Endothelial cell (in vitro differentiated cells): ENCODE measurements around the gene ANKMY1. TPM values are rescaled to one million over a fixed set of nuclear protein-coding genes. Genes with fewer than 3 reads are reported as not detected.
"Not testable (repeated sequence)": the region's sequence is repeated elsewhere in the genome, so short reads cannot be mapped to it uniquely, and the experiment has no call there.

ENCODE experiments used
- DNase-seq: peaks from one replicate; pipeline ENCODE4 v3.0.0; 2021; ENCODE audit warnings: low spot score
- H3K27ac Mint-ChIP-seq: one replicate; pipeline ENCODE4 v1.8.0; 2021; ENCODE audit warnings: mixed read lengths, inconsistent platforms; ENCODE audit not compliant: unreplicated experiment
- H3K27me3 Mint-ChIP-seq: one replicate; pipeline ENCODE4 v1.8.0; 2021; ENCODE audit warnings: mild to moderate bottlenecking, moderate library complexity, mixed read lengths, inconsistent platforms; ENCODE audit not compliant: unreplicated experiment
- H3K36me3 Mint-ChIP-seq: one replicate; pipeline ENCODE4 v1.8.0; 2021; ENCODE audit warnings: mild to moderate bottlenecking, low read depth, mixed read lengths, inconsistent platforms; ENCODE audit not compliant: unreplicated experiment
- H3K4me1 Mint-ChIP-seq: one replicate; pipeline ENCODE4 v1.8.0; 2021; ENCODE audit warnings: mild to moderate bottlenecking, mixed read lengths, inconsistent platforms; ENCODE audit not compliant: unreplicated experiment
- H3K4me3 Mint-ChIP-seq: one replicate; pipeline ENCODE4 v1.8.0; 2021; ENCODE audit warnings: mild to moderate bottlenecking, mixed read lengths, inconsistent platforms; ENCODE audit not compliant: unreplicated experiment
- H3K9me3 Mint-ChIP-seq: one replicate; pipeline ENCODE4 v1.8.0; 2021; ENCODE audit warnings: mixed read lengths, inconsistent platforms; ENCODE audit not compliant: unreplicated experiment
- total RNA-seq: library from RNA; stranded (reverse); fragmentation: NEBNext Ultra II Directional; extraction: Animal tissue kit (Norgen Biotek cat#: 25700); gene quantifications from one replicate; pipeline ENCODE4 v1.2.1, GENCODE V29; 2021; ENCODE audit not compliant: unreplicated experiment
- TF ChIP-seq, protein P1 (sequence below): fragments of 200-600 bp; sonication (generic); IDR thresholded peaks from one replicate; pipeline ENCODE4 v1.5.0; 2021; ENCODE audit warnings: antibody characterized with exemption; ENCODE audit not compliant: unreplicated experiment

ANKMY1 gene
- total RNA-seq, 1 donor from 2014 or later, result 5.6 TPM

DNA sequence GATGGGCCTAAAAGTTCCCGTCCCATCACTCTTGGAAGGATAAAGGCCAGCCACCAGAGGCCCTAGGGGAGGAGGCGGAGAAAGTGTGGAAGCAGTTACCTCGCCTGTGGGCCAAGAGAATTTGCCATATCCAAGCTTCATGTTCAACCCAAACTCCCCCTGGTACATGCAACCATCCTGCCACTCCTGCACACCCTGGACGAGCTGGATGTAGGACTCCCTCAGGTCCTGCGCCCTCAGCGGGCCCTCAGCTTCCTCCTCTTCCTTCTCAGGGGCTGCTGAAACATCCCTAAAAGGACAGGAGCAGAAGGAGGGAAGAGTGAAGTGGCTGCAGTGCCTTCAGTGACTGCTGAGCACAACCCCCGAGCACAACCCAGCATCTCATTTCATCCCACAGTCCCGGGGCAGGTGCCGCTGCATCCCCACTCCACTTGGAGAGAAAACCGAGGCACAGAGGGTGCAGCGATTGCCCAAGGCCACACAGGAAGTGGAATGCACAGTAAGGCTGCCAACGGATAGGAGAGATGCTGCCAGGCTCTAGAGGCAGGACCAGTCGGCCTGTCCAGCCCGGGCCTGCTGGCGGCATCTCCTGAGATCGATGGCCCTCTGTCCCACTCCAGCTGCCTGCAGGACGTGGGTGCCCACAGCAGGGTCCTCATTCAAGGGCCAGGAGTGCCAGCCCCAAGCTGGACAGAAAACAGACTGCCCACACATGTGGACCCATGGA lies 2.9 kb downstream of the ANKMY1 start:
- TF ChIP-seq, protein P1, sequence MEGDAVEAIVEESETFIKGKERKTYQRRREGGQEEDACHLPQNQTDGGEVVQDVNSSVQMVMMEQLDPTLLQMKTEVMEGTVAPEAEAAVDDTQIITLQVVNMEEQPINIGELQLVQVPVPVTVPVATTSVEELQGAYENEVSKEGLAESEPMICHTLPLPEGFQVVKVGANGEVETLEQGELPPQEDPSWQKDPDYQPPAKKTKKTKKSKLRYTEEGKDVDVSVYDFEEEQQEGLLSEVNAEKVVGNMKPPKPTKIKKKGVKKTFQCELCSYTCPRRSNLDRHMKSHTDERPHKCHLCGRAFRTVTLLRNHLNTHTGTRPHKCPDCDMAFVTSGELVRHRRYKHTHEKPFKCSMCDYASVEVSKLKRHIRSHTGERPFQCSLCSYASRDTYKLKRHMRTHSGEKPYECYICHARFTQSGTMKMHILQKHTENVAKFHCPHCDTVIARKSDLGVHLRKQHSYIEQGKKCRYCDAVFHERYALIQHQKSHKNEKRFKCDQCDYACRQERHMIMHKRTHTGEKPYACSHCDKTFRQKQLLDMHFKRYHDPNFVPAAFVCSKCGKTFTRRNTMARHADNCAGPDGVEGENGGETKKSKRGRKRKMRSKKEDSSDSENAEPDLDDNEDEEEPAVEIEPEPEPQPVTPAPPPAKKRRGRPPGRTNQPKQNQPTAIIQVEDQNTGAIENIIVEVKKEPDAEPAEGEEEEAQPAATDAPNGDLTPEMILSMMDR, result no peak
- H3K27ac Mint-ChIP-seq, result no peak overlapping the region
- DNase-seq, result no peak
- H3K9me3 Mint-ChIP-seq, result peaks cover 3% of the 10 kb centered on the region
- peaks cover 11% of the 10 kb centered on the region for H3K4me1 Mint-ChIP-seq
- H3K27me3 Mint-ChIP-seq, result peaks cover 21% of the 10 kb centered on the region
- H3K36me3 Mint-ChIP-seq, result peaks cover 9% of the 10 kb centered on the region
- H3K4me3 Mint-ChIP-seq, result no peak overlapping the region

DNA sequence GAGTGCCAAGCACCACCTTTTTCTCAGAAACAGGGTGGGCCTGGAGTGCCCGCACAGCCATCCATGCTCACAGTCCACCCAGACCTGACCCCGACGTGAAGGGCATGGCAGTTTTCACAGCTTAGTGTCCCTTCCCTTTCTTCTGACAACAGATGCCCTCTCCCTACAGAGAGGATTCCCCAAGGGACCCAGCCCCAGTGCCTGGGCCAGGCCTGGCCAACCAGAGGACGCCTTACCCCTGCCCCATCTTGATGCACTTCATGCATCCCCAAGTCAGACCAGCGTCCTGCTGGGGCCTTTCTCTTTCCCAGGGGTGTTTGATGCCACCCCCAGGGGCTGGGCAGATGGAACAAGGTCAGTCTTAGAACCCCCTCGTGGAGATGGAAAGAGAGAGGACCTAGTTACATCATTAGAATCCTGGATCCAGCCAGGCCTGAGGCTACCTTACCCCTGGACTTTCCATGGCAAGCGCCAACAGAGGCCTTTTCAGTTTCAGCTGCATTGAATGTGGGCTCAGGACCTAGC lies 3.8 kb downstream of the ANKMY1 start:
- no peak for DNase-seq
- H3K9me3 Mint-ChIP-seq, result peaks cover 3% of the 10 kb centered on the region
- H3K4me1 Mint-ChIP-seq, result peaks cover 4% of the 10 kb centered on the region
- H3K27me3 Mint-ChIP-seq, result peaks cover 16% of the 10 kb centered on the region
- no peak overlapping the region for H3K4me3 Mint-ChIP-seq
- TF ChIP-seq, protein P1, result no peak
- no peak overlapping the region for H3K27ac Mint-ChIP-seq
- peaks cover 7% of the 10 kb centered on the region for H3K36me3 Mint-ChIP-seq

DNA sequence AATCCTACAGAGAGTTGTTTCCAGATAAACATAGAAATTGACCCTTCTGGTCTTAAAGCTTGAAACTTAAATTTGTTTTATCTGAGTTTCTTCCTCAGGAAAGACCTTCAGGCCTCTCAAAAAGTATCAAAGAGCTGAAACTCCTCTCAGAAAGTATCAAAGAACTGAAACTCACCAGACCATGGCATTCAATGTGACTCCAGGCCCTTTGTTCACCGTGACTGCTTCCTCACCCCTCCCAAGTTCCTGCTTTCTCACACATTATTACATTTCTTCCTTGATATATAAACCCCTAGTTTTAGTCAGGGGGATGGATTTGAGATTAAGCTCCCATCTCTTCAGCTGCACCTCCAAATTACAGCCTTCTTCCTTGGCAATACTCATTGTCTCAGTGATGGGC lies 6.0 kb downstream of the ANKMY1 start:
- Mint-ChIP-seq H3K27ac (no peak overlapping the region), H3K4me3 (no peak overlapping the region), H3K9me3 (peaks cover 3% of the 10 kb centered on the region), H3K27me3 (peaks cover 10% of the 10 kb centered on the region), H3K4me1 (peaks cover 4% of the 10 kb centered on the region), H3K36me3 (peaks cover 7% of the 10 kb centered on the region)
- TF ChIP-seq, protein P1, result no peak
- no peak for DNase-seq

DNA sequence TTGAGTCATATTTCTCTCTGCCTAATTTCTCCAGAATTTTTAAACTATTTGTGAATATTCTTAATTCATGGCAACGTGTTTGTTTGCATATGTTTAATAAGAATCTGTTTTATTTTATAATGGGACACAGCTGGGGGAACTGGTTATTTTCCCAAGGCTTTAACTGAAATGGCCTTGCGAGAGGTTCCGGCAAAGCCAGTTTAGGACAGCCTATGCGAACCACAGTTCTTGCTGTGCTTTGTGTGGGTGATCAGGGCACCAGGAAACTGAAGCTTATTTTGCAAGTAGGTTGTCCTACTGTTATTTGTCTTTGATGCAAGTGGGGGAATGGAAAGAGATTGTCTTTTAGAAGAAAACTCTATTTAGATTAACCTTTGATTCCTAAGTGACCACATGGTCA lies 6.5 kb downstream of the ANKMY1 start:
- H3K4me3 Mint-ChIP-seq, result no peak overlapping the region
- DNase-seq, result no peak
- peaks cover 3% of the 10 kb centered on the region for H3K9me3 Mint-ChIP-seq
- no peak overlapping the region for H3K27ac Mint-ChIP-seq
- no peaks in the 10 kb centered on the region for H3K4me1 Mint-ChIP-seq
- H3K36me3 Mint-ChIP-seq, result peaks cover 7% of the 10 kb centered on the region
- TF ChIP-seq, protein P1, result no peak
- H3K27me3 Mint-ChIP-seq, result peaks cover 5% of the 10 kb centered on the region

DNA sequence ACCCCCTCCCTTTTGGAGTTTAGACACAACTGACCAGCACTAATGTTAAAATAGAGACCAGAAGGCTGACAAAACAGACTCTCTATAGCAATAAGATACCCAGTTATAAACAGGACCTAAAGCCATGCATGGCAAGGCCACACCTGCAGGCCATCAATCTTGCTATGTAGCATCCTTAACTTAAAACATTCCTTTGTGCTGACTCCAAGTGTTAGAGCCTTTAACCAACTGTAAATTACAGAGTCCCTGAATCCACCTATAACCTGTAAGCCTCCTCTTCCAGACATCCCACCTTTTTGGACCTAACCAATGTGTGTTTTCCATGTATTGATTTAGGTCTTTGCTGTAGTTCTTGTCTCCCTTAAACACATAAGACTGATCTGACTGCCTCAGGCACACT lies 17.9 kb downstream of the ANKMY1 start:
- Mint-ChIP-seq H3K36me3 (peaks cover 32% of the 10 kb centered on the region), H3K4me3 (peak overlapping the region; percentile 35), H3K9me3 (peaks cover 12% of the 10 kb centered on the region), H3K4me1 (peaks cover 3% of the 10 kb centered on the region), H3K27ac (no peak overlapping the region), H3K27me3 (no peaks in the 10 kb centered on the region)
- TF ChIP-seq, protein P1, result no peak
- DNase-seq, result no peak

DNA sequence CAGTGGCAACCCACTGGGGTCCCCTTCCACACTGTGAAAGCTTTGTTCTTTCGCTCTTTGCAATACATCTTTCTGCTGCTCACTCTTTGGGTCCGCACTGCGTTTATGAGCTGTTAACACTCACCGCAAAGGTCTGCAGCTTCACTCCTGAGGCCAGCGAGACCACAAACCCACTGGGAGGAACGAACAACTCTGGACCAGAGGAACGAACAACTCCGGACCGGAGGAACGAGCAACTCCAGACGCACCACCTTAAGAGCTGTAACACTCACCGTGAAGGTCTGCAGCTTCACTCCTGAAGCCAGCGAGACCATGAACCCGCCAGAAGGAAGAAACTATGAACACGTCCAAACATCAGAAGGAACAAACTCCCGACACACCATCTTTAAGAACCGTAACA lies 18.7 kb downstream of the ANKMY1 start:
- H3K4me3 Mint-ChIP-seq, result peak overlapping the region; percentile 48
- H3K27me3 Mint-ChIP-seq, DNase-seq, H3K27ac Mint-ChIP-seq, H3K4me1 Mint-ChIP-seq: not testable (repeated sequence)
- peaks cover 12% of the 10 kb centered on the region for H3K9me3 Mint-ChIP-seq
- peaks cover 30% of the 10 kb centered on the region for H3K36me3 Mint-ChIP-seq
